LoVo (cell line): ENCODE measurements around the gene MOB3B.
A peak's percentile ranks its signal among the peaks of the same experiment; 100 is the strongest.

Experiments
- DNase-seq: peaks from one replicate; pipeline ENCODE4 v3.0.0-alpha.2; 2016; ENCODE audit warnings: low spot score

MOB3B gene

GRCh38 chr9:27541740-27542139 is 12.1 kb upstream of the MOB3B start:
- no peak for DNase-seq

- DNase-seq: no peak
Observed at GRCh38 chr9:27540502-27540901, 10.9 kb upstream of the MOB3B start.

GRCh38 chr9:27539479-27540441 is 10.1 kb upstream of the MOB3B start:
- DNase-seq: no peak

- no peak for DNase-seq
Observed at GRCh38 chr9:27538647-27539046, 9.0 kb upstream of the MOB3B start.

GRCh38 chr9:27537756-27538155 is 8.1 kb upstream of the MOB3B start:
- DNase-seq: no peak

GRCh38 chr9:27537027-27537435 is 7.4 kb upstream of the MOB3B start:
- no peak for DNase-seq

GRCh38 chr9:27536168-27536567 is 6.6 kb upstream of the MOB3B start:
- DNase-seq: no peak

- no peak for DNase-seq
Observed at GRCh38 chr9:27535701-27536118, 6.1 kb upstream of the MOB3B start.

GRCh38 chr9:27534658-27535209 is 5.1 kb upstream of the MOB3B start:
- DNase-seq: no peak

- no peak for DNase-seq
Observed at GRCh38 chr9:27534131-27534530, 4.5 kb upstream of the MOB3B start.

- DNase-seq: no peak
Observed at GRCh38 chr9:27533311-27533710, 3.7 kb upstream of the MOB3B start.

- no peak for DNase-seq
Observed at GRCh38 chr9:27532046-27532445, 2.4 kb upstream of the MOB3B start.

- no peak for DNase-seq
Observed at GRCh38 chr9:27530915-27531755, 1.5 kb upstream of the MOB3B start.

GRCh38 chr9:27528886-27529315 is 713 bp downstream of the MOB3B start:
- peak; percentile 36 for DNase-seq

- DNase-seq: peak; percentile 22
Observed at GRCh38 chr9:27528076-27528885, 1.3 kb downstream of the MOB3B start.

GRCh38 chr9:27527702-27528075 is 1.9 kb downstream of the MOB3B start:
- DNase-seq: no peak

- no peak for DNase-seq
Observed at GRCh38 chr9:27524236-27524635, 5.4 kb downstream of the MOB3B start, which contains the start of gene IFNK. Gene IFNK, plus strand, starts transcription at chr9:27524290. Its CDS starts 47 bp downstream, at chr9:27524337.

- no peak for DNase-seq
Observed at GRCh38 chr9:27523141-27523540, 6.5 kb downstream of the MOB3B start.

GRCh38 chr9:27520986-27521385 is 8.6 kb downstream of the MOB3B start:
- no peak for DNase-seq

GRCh38 chr9:27519466-27520465 is 9.8 kb downstream of the MOB3B start:
- no peak for DNase-seq
